ENCODE results near the gene GTF2H4. TPM values are rescaled to one million over a fixed set of nuclear protein-coding genes. Genes with fewer than 3 reads are reported as not detected.
A peak's percentile ranks its signal among the peaks of the same experiment; 100 is the strongest.

Gene GTF2H4
- total and polyA plus RNA-seq, 2 of the 8 experiments (the other 6 are each of a cell fraction or from before 2014, with no cell fraction given) = 42.3 to 53.4 TPM

DNA sequence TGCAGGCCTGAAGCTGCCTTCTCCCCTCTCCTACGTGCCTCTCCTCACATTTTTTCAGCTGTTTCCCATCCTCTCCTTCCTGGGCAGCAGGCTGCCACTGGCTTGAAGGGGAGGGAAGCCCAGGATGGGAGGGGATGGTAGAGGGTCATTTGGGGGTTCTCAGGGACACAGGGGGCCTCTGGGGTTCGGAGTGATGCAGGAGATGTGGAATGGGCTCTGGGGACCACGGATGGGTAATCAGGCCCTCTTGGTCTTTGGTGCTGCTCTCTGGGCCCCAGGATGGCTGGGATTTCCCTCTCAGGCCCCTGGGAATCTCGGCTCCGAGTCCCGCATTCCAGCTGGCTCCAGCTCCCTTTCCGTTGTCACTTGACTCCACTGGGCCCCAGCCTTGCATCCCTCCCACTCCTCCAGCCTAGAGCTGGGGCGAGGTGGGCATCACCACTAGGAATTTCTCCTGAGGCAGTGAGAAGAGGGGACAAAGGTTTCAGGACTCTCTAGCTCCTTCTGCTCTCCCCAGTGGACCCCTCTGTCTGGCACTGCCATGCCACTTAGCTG, 25.7 kb upstream of the GTF2H4 start:
- Histone ChIP-seq H3K18ac (ENCODE audit: extremely low read depth, low read length) (peak overlapping the region; percentile 96), H2BK5ac (ENCODE audit: low read depth, low read length) (peak overlapping the region; percentile 96), H2BK20ac (ENCODE audit: low read length) (peak overlapping the region; percentile 67; the same call in 1 of the 2 replicates), H3K4me2 (ENCODE audit: insufficient read depth in 1 of 2, low read depth in 2 of 2, low read length in 2 of 2) (peak overlapping the region; percentile 92 to 94), H3K79me1 (ENCODE audit: low read depth, low read length) (peaks cover 11% of the 10 kb centered on the region; the same call in 1 of the 2 replicates), H3K79me2 (ENCODE audit: control insufficient read depth in 1 of 2, insufficient read depth in 2 of 2, low read length in 2 of 2) (peaks cover 5 to 46% of the 10 kb centered on the region in 2 experiments), H3K27ac (ENCODE audit: low read depth, low read length) (peak overlapping the region; percentile 70), H3K4me1 (replicated peaks in 1 of 4; ENCODE audit: control insufficient read depth in 3 of 4, insufficient read depth in 4 of 4, low read length in 3 of 4) (peaks cover 12 to 59% (median 40%) of the 10 kb centered on the region in 4 experiments), H3K9me3 (ENCODE audit: insufficient read depth in 2 of 2, low read depth in 1 of 2, low read length in 1 of 2) (no peaks in the 10 kb centered on the region), H2BK15ac (ENCODE audit: low read length) (peak overlapping the region; percentile 96; the same call in 1 of the 2 replicates), H2AK5ac (ENCODE audit: low read depth, low read length) (0 out of 2 replicates have a peak overlapping the region, but pooled peaks have one; percentile 91), H2BK12ac (ENCODE audit: low read depth, low read length) (peak overlapping the region; percentile 89), H3K56ac (replicated peaks; ENCODE audit: insufficient read length, low read depth, low read length) (no peak overlapping the region), H2BK120ac (replicated peaks; ENCODE audit: low read depth, low read length) (peak overlapping the region; percentile 75), H4K20me1 (replicated peaks in 1 of 2; ENCODE audit: control insufficient read depth in 1 of 2, insufficient read depth in 2 of 2, low read length in 2 of 2) (peaks cover 0 to 9% of the 10 kb centered on the region in 2 experiments), H3K23me2 (ENCODE audit: low read depth, low read length) (peaks cover 38% of the 10 kb centered on the region), H3K27me3 (replicated peaks in 1 of 4; ENCODE audit: control insufficient read depth in 3 of 4, extremely low read depth in 1 of 4, insufficient read depth in 3 of 4, low read length in 3 of 4) (no peaks in the 10 kb centered on the region), H4K5ac (ENCODE audit: insufficient read length, low read depth, low read length) (peak overlapping the region; percentile 45), H3K4ac (replicated peaks; ENCODE audit: insufficient read length, low read depth, low read length) (peak overlapping the region; percentile 92), H3K36me3 (ENCODE audit: control insufficient read depth in 2 of 4, insufficient read depth in 4 of 4, low read length in 3 of 4) (no peaks in the 10 kb centered on the region), H3K4me3 (ENCODE audit: extremely low read depth in 1 of 4, insufficient read depth in 2 of 4, low read depth in 3 of 4, low read length in 4 of 4) (peak overlapping the region; percentile 41 to 86 (median 54)), H3K23ac (ENCODE audit: insufficient read length) (no peak overlapping the region), H4K8ac (ENCODE audit: extremely low read depth, insufficient read depth, low read length) (peak overlapping the region; percentile 42; the same call in 1 of the 2 replicates), H3K14ac (ENCODE audit: insufficient read length) (no peak overlapping the region), H4K91ac (replicated peaks; ENCODE audit: insufficient read length, low read length) (peak overlapping the region; percentile 40), H3K9ac (replicated peaks in 1 of 4; ENCODE audit: extremely low read depth in 1 of 4, low read depth in 3 of 4, low read length in 3 of 4) (peak overlapping the region in 3 of 4 experiments; percentile 29 to 65 (median 46); a peak in 5 of 7 replicates), H2AFZ (ENCODE audit: low read length) (no peak overlapping the region)
- 13% methylated on average over 7 of the region's 8 CpGs; no CpG with 5 or more reads in 1 of the 2 experiments for WGBS, 2 experiments (ENCODE audit: extremely low coverage in 1 of 2, insufficient coverage in 1 of 2, insufficient read length in 1 of 2, insufficient replicate concordance in 2 of 2, low coverage in 1 of 2, low lambda C conversion rate in 2 of 2, missing lambda C conversion rate in 1 of 2)
- ChIA-PET CTCF (ENCODE audit: partially characterized antibody) (interaction anchor here (1.0 to 29.0 kb wide), 14 partner anchors 9 to 205 kb away, joined by 3 to 610 read pairs (median 11); partner anchors contain the start of genes GTF2H4 and VARS2), POLR2A (ENCODE audit: partially characterized antibody) (interaction anchor here (0.6 to 19.5 kb wide), 18 partner anchors 11 to 337 kb away, joined by 3 to 452 read pairs (median 4); partner anchors contain the start of genes FLOT1, GTF2H4, IER3 and VARS2)
- DNase-seq (ENCODE audit: low read depth in 1 of 2, low spot score in 2 of 2) = no peak
- FAIRE-seq = no peak
- TF ChIP-seq CHD1 (IDR thresholded peaks at IDR 0.05; ENCODE audit: low read depth, low read length) = no peak
- 0 out of 4 replicates have a peak, but pooled peaks of 1 of the 2 experiments have one; percentile 0 for TF ChIP-seq HDAC2 (IDR thresholded peaks at IDR 0.05; ENCODE audit: borderline replicate concordance in 1 of 2, low read depth in 2 of 2, low read length in 2 of 2)
- TF ChIP-seq ASH2L (IDR thresholded peaks at IDR 0.05; ENCODE audit: low read length) = no peak
- TF ChIP-seq PHF8 (conservative IDR thresholded peaks at IDR 0.05; ENCODE audit: low read depth, low read length) = no peak
- no peak for TF ChIP-seq HDAC6 (IDR thresholded peaks at IDR 0.05; ENCODE audit: low read depth, low read length)

All from H1 (cell line).